Trophoblast cell (in vitro differentiated cells and primary cell): ENCODE measurements around the gene FAM24B.

Experiments used
- DNase-seq, 2 donors: peaks; one replicate each; pipeline ENCODE4 v3.0.0-alpha.2; 2016
- H2AFZ ChIP-seq: 2 replicates; pipeline ENCODE4 v1.6.1; 2013; ENCODE audit warnings: low read length, moderate library complexity, mild to moderate bottlenecking; ENCODE audit not compliant: insufficient read depth, poor library complexity
- H2AK5ac ChIP-seq: 2 replicates; pipeline ENCODE4 v1.6.1; 2013; ENCODE audit warnings: mild to moderate bottlenecking, low read length
- H2BK120ac ChIP-seq: 2 replicates; pipeline ENCODE4 v1.6.1; 2013; ENCODE audit warnings: low read length, mild to moderate bottlenecking, moderate library complexity; ENCODE audit not compliant: insufficient read depth, poor library complexity
- H2BK12ac ChIP-seq: 2 replicates; pipeline ENCODE4 v1.6.1; 2013; ENCODE audit warnings: mild to moderate bottlenecking, low read length, moderate library complexity
- H2BK5ac ChIP-seq: 2 replicates; pipeline ENCODE4 v1.6.1; 2013; ENCODE audit warnings: low read length, low read depth, moderate library complexity, mild to moderate bottlenecking; ENCODE audit not compliant: poor library complexity
- H3K14ac ChIP-seq: 2 replicates; pipeline ENCODE4 v1.6.1; 2013; ENCODE audit warnings: mild to moderate bottlenecking, low read length
- H3K18ac ChIP-seq: 2 replicates; pipeline ENCODE4 v1.6.1; 2013; ENCODE audit warnings: mild to moderate bottlenecking, low read length
- H3K23ac ChIP-seq: 2 replicates; pipeline ENCODE4 v1.6.1; 2013; ENCODE audit warnings: low read length
- H3K27ac ChIP-seq: 2 replicates; pipeline ENCODE4 v1.5.1; 2013; ENCODE audit warnings: low read depth, mild to moderate bottlenecking, inconsistent platforms, low read length, moderate library complexity
- H3K27me3 ChIP-seq: 2 replicates; pipeline ENCODE4 v1.6.1; 2013; ENCODE audit warnings: inconsistent platforms, mild to moderate bottlenecking, low read length, moderate library complexity; ENCODE audit not compliant: insufficient read depth
- H3K36me3 ChIP-seq, 2 experiments: 1 replicate in 1 of 2; 2 replicates in 1 of 2; pipeline ENCODE4 v1.6.1; 2013; ENCODE audit warnings: low read length in 2 of 2, mild to moderate bottlenecking in 2 of 2, moderate library complexity in 1 of 2; ENCODE audit not compliant: insufficient read depth in 2 of 2, control insufficient read depth in 1 of 2
- H3K4ac ChIP-seq: 2 replicates; pipeline ENCODE4 v1.6.1; 2013; ENCODE audit warnings: low read depth, mild to moderate bottlenecking, low read length, moderate library complexity
- H3K4me1 ChIP-seq, 2 experiments: 1 replicate in 1 of 2; 2 replicates in 1 of 2; pipeline ENCODE4 v1.6.1; 2013; ENCODE audit warnings: low read length in 2 of 2, mild to moderate bottlenecking in 2 of 2, moderate library complexity in 1 of 2; ENCODE audit not compliant: insufficient read depth in 2 of 2, control insufficient read depth in 1 of 2
- H3K4me2 ChIP-seq: 2 replicates; pipeline ENCODE4 v1.6.1; 2013; ENCODE audit warnings: inconsistent platforms, mild to moderate bottlenecking, low read length, moderate library complexity
- H3K4me3 ChIP-seq: 2 replicates; pipeline ENCODE4 v1.5.1; 2013; ENCODE audit warnings: mild to moderate bottlenecking, low read depth, low read length, inconsistent platforms
- H3K79me1 ChIP-seq: one replicate; pipeline ENCODE4 v1.6.1; 2013; ENCODE audit warnings: low read length
- H3K79me2 ChIP-seq: 2 replicates; pipeline ENCODE4 v1.6.1; 2013; ENCODE audit warnings: low read length, mild to moderate bottlenecking; ENCODE audit not compliant: control insufficient read depth, insufficient read depth, poor library complexity
- H3K9ac ChIP-seq: 2 replicates; pipeline ENCODE4 v1.6.1; 2013; ENCODE audit warnings: mild to moderate bottlenecking, low read length
- H3K9me3 ChIP-seq: 2 replicates; pipeline ENCODE4 v1.6.1; 2013; ENCODE audit warnings: low read depth, mild to moderate bottlenecking, control low read depth, inconsistent platforms, low read length; ENCODE audit not compliant: insufficient read depth
- H4K12ac ChIP-seq: 2 replicates; pipeline ENCODE4 v1.6.1; 2013; ENCODE audit warnings: low read depth, mild to moderate bottlenecking, low read length, moderate library complexity
- H4K8ac ChIP-seq: 2 replicates; pipeline ENCODE4 v1.6.1; 2013; ENCODE audit warnings: low read depth, mild to moderate bottlenecking, low read length, moderate library complexity
- H4K91ac ChIP-seq: one replicate; pipeline ENCODE4 v1.6.1; 2013; ENCODE audit warnings: low read depth, mild to moderate bottlenecking, low read length, moderate library complexity
- WGBS: extraction: QIAGEN DNeasy Blood & Tissue Kit; methylation state at CpG from one replicate; pipeline ENCODE4 v1.1.7; 2013; ENCODE audit warnings: missing lambda C conversion rate; ENCODE audit not compliant: insufficient read length, insufficient coverage; ENCODE audit errors: extremely low coverage; 5-methylcytosine and 5-hydroxymethylcytosine counted together

Gene FAM24B

DNA sequence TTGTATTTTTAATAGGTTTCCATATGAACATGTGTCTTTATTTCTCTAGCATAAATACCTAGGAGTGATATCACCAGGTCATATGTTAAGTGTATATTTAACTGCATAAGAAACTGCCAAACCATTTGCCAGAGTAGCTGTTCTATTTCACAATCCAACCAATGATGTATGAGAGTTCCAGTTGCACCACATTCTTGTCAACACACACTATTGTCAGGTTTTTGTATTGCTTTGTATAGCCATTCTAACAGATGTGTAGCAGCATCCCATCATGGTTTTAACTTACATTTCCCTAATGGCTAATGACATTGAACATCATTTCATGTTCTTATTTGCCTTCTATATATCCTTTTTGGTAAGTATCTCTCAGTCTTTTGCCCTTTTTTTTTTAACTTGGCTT, 37.8 kb downstream of the FAM24B start:
- H3K4me2 ChIP-seq: no peak overlapping the region
- H2AK5ac ChIP-seq: no peak overlapping the region
- H2AFZ ChIP-seq: no peak overlapping the region
- no peaks in the 10 kb centered on the region for H3K27me3 ChIP-seq
- H2BK5ac ChIP-seq: no peak overlapping the region
- H4K12ac ChIP-seq: no peak overlapping the region
- H2BK120ac ChIP-seq: no peak overlapping the region
- no peak overlapping the region for H2BK12ac ChIP-seq
- no peak overlapping the region for H3K23ac ChIP-seq
- no peak overlapping the region for H4K91ac ChIP-seq
- H4K8ac ChIP-seq: no peak overlapping the region
- no peak overlapping the region for H3K4me3 ChIP-seq
- H3K27ac ChIP-seq: no peak overlapping the region
- no peak overlapping the region for H3K18ac ChIP-seq
- no peaks in the 10 kb centered on the region for H3K36me3 ChIP-seq
- no peak overlapping the region for H3K4ac ChIP-seq
- H3K9me3 ChIP-seq: no peaks in the 10 kb centered on the region
- H3K14ac ChIP-seq: no peak overlapping the region
- no peaks in the 10 kb centered on the region for H3K79me2 ChIP-seq
- H3K79me1 ChIP-seq: no peaks in the 10 kb centered on the region
- peaks cover 7% of the 10 kb centered on the region in 2 experiments for H3K4me1 ChIP-seq
- H3K9ac ChIP-seq: no peak overlapping the region
- no peak for DNase-seq

DNA sequence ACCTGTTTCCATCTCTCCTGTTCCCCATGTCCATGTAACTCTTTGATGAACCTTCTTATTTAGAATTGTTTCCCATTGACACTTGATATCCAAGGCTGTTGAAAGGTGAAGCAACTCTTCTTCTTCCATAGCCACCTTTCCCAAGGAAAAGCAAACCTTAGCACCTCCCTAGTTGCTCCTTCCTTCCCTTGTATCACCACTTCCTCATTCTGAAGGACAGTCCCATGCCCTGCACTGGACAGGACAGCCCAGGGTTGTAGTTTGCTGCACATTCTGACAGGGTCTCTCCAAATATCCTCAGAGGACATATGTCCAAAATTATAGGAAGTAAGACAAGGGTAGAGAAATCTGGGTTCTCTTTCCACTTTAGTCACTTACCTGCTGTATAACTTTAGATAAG, 39.9 kb downstream of the FAM24B start:
- H3K14ac ChIP-seq: no peak overlapping the region
- H3K4ac ChIP-seq: no peak overlapping the region
- H4K91ac ChIP-seq: no peak overlapping the region
- no peaks in the 10 kb centered on the region for H3K27me3 ChIP-seq
- H3K9me3 ChIP-seq: no peaks in the 10 kb centered on the region
- no peak overlapping the region for H2BK12ac ChIP-seq
- H4K8ac ChIP-seq: no peak overlapping the region
- DNase-seq: no peak
- H3K4me1 ChIP-seq: no peaks in the 10 kb centered on the region
- no peak overlapping the region for H3K4me2 ChIP-seq
- H3K79me1 ChIP-seq: no peaks in the 10 kb centered on the region
- H2BK5ac ChIP-seq: no peak overlapping the region
- H3K23ac ChIP-seq: no peak overlapping the region
- no peak overlapping the region for H3K9ac ChIP-seq
- no peak overlapping the region for H3K4me3 ChIP-seq
- no peaks in the 10 kb centered on the region for H3K36me3 ChIP-seq
- no peak overlapping the region for H2BK120ac ChIP-seq
- no peak overlapping the region for H2AFZ ChIP-seq
- no peak overlapping the region for H2AK5ac ChIP-seq
- no peaks in the 10 kb centered on the region for H3K79me2 ChIP-seq
- H3K27ac ChIP-seq: no peak overlapping the region
- H4K12ac ChIP-seq: no peak overlapping the region
- H3K18ac ChIP-seq: no peak overlapping the region

DNA sequence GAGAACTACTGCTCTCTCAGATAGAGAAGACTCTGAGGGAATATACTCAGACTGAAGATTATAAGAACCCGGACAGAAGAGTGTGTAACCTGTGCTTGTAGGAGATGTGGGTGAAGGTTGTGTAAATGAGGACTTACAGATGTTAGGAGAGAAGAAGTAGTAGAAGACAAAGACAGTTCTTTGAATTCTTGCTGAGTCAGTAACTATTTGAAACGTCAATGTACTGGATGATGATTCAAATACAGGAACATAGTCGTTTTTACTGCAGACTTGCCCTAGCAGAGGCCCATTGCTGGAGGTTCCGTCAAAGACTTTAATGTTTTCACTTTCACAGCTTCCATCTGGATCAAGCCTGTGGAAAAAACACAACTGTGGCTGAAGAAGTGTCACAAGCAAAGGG, 40.5 kb downstream of the FAM24B start:
- no peak for DNase-seq
- Histone ChIP-seq H3K79me1 (no peaks in the 10 kb centered on the region), H3K4me3 (no peak overlapping the region), H3K9ac (no peak overlapping the region), H4K8ac (no peak overlapping the region), H3K18ac (no peak overlapping the region), H3K4me2 (no peak overlapping the region), H3K14ac (no peak overlapping the region), H3K27me3 (no peaks in the 10 kb centered on the region), H2AK5ac (no peak overlapping the region), H2BK12ac (no peak overlapping the region), H3K36me3 (no peaks in the 10 kb centered on the region), H3K4ac (no peak overlapping the region), H4K12ac (no peak overlapping the region), H4K91ac (no peak overlapping the region), H2BK5ac (no peak overlapping the region), H3K79me2 (no peaks in the 10 kb centered on the region), H3K23ac (no peak overlapping the region), H3K9me3 (no peaks in the 10 kb centered on the region), H2AFZ (no peak overlapping the region), H3K4me1 (no peaks in the 10 kb centered on the region), H3K27ac (no peak overlapping the region), H2BK120ac (no peak overlapping the region)
- no CpG with 5 or more reads among the region's 4 CpGs for WGBS

GRCh38 chr10:122835908-122836307, 43.5 kb downstream of the FAM24B start:
- no peaks in the 10 kb centered on the region for H3K4me1 ChIP-seq
- H3K14ac ChIP-seq: no peak overlapping the region
- H3K23ac ChIP-seq: no peak overlapping the region
- H3K79me2 ChIP-seq: no peaks in the 10 kb centered on the region
- no peak overlapping the region for H3K4me3 ChIP-seq
- no peak overlapping the region for H3K4me2 ChIP-seq
- no peaks in the 10 kb centered on the region for H3K79me1 ChIP-seq
- no peak overlapping the region for H2AK5ac ChIP-seq
- no peak overlapping the region for H3K27ac ChIP-seq
- H3K36me3 ChIP-seq: no peaks in the 10 kb centered on the region
- no peak overlapping the region for H2BK120ac ChIP-seq
- H2BK5ac ChIP-seq: no peak overlapping the region
- no peak overlapping the region for H4K91ac ChIP-seq
- H3K27me3 ChIP-seq: no peaks in the 10 kb centered on the region
- no peak for DNase-seq
- H3K18ac ChIP-seq: no peak overlapping the region
- H4K12ac ChIP-seq: no peak overlapping the region
- no peak overlapping the region for H3K9ac ChIP-seq
- H3K4ac ChIP-seq: no peak overlapping the region
- H3K9me3 ChIP-seq: no peaks in the 10 kb centered on the region
- no peak overlapping the region for H2AFZ ChIP-seq
- H2BK12ac ChIP-seq: no peak overlapping the region
- WGBS: no CpG with 5 or more reads among the region's 2 CpGs
- H4K8ac ChIP-seq: no peak overlapping the region

DNA sequence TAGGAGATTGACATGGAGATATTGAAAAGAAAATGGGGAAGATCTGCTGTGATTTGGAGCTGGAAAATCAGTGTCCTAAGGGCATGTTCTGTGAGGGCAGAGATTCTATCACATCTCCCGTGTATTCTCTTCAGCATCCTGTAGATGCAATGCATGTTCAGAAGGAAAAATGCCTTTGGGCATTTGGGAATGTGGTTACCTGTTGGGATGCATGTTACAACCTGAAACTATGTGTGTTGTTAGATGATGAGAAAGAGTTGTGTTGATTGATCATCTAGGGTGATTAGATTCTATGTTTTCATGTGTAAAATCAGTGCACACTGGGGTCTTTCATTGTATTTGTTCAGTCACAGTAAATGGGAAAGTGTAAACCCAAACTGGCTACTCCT, 48.4 kb downstream of the FAM24B start:
- no peak overlapping the region for H3K4me3 ChIP-seq
- no peak overlapping the region for H3K14ac ChIP-seq
- no peak overlapping the region for H3K4ac ChIP-seq
- H2AK5ac ChIP-seq: no peak overlapping the region
- no peak overlapping the region for H3K4me2 ChIP-seq
- H4K91ac ChIP-seq: no peak overlapping the region
- no peak overlapping the region for H3K27ac ChIP-seq
- no peak overlapping the region for H2AFZ ChIP-seq
- H3K18ac ChIP-seq: no peak overlapping the region
- no peaks in the 10 kb centered on the region for H3K4me1 ChIP-seq
- H3K27me3 ChIP-seq: no peaks in the 10 kb centered on the region
- no peak for DNase-seq
- no peak overlapping the region for H4K12ac ChIP-seq
- H3K9ac ChIP-seq: no peak overlapping the region
- H4K8ac ChIP-seq: no peak overlapping the region
- H3K23ac ChIP-seq: no peak overlapping the region
- no peaks in the 10 kb centered on the region for H3K79me1 ChIP-seq
- no peaks in the 10 kb centered on the region for H3K79me2 ChIP-seq
- no CpG with 5 or more reads among the region's 1 CpG for WGBS
- H3K36me3 ChIP-seq: no peaks in the 10 kb centered on the region
- no peak overlapping the region for H2BK5ac ChIP-seq
- no peak overlapping the region for H2BK12ac ChIP-seq
- no peak overlapping the region for H2BK120ac ChIP-seq
- no peaks in the 10 kb centered on the region for H3K9me3 ChIP-seq
